ENCODE results near the gene SKAP2.

Gene SKAP2

GRCh38 chr7:26683277-26683676, 181.1 kb downstream of the SKAP2 start:
- no peak for TF ChIP-seq CTCF (conservative IDR thresholded peaks at IDR 0.05; ENCODE audit: low read length)
- H3K4me3 ChIP-seq (ENCODE audit: low read length), result no peak overlapping the region
- no peak for DNase-seq (ENCODE audit: low read depth)

GRCh38 chr7:26681819-26682418, 182.5 kb downstream of the SKAP2 start:
- TF ChIP-seq CTCF (conservative IDR thresholded peaks at IDR 0.05; ENCODE audit: low read length), result peak; percentile 83
- DNase-seq (ENCODE audit: low read depth), result peak; percentile 19
- H3K4me3 ChIP-seq (ENCODE audit: low read length), result no peak overlapping the region

- DNase-seq (ENCODE audit: low read depth), result no peak
- H3K4me3 ChIP-seq (ENCODE audit: low read length), result no peak overlapping the region
- no peak for TF ChIP-seq CTCF (conservative IDR thresholded peaks at IDR 0.05; ENCODE audit: low read length)
These were observed 183.8 kb downstream of the SKAP2 start for GRCh38 chr7:26680587-26680986.

GRCh38 chr7:26675143-26675887, 189.1 kb downstream of the SKAP2 start:
- H3K4me3 ChIP-seq (ENCODE audit: low read length), result no peak overlapping the region
- TF ChIP-seq CTCF (conservative IDR thresholded peaks at IDR 0.05; ENCODE audit: low read length), result no peak
- peak; percentile 31 for DNase-seq (ENCODE audit: low read depth)

GRCh38 chr7:26673858-26674257, 190.5 kb downstream of the SKAP2 start:
- no peak for DNase-seq (ENCODE audit: low read depth)
- no peak overlapping the region for H3K4me3 ChIP-seq (ENCODE audit: low read length)
- TF ChIP-seq CTCF (conservative IDR thresholded peaks at IDR 0.05; ENCODE audit: low read length), result no peak

GRCh38 chr7:26673271-26673670, 191.1 kb downstream of the SKAP2 start:
- TF ChIP-seq CTCF (conservative IDR thresholded peaks at IDR 0.05; ENCODE audit: low read length), result no peak
- DNase-seq (ENCODE audit: low read depth), result no peak
- H3K4me3 ChIP-seq (ENCODE audit: low read length), result no peak overlapping the region

- no peak for TF ChIP-seq CTCF (conservative IDR thresholded peaks at IDR 0.05; ENCODE audit: low read length)
- no peak for DNase-seq (ENCODE audit: low read depth)
- H3K4me3 ChIP-seq (ENCODE audit: low read length), result no peak overlapping the region
These were observed 193.5 kb downstream of the SKAP2 start for GRCh38 chr7:26670841-26671240.

All from AG10803 (cell line).